GM23338 (cell line): ENCODE results near the gene MITF. TPM values are rescaled to one million over a fixed set of nuclear protein-coding genes. Genes with fewer than 3 reads are reported as not detected.

Experiments used
- ATAC-seq: fragments of 200-7000 bp; cut with Tn5 transposase; 3 replicates; pipeline ENCODE4 v1.9.1; 2020
- DNase-seq: peaks from one replicate; pipeline ENCODE4 v3.0.0-alpha.2; 2015; ENCODE audit warnings: low spot score
- H2AFZ ChIP-seq: fragments of 200-600 bp; sonication (generic); 2 replicates; pipeline ENCODE4 v1.8.0; 2016; ENCODE audit warnings: antibody characterized with exemption, mild to moderate bottlenecking, moderate library complexity
- H3F3A ChIP-seq: fragments of 200-600 bp; sonication (generic); replicated peaks from 2 replicates; pipeline ENCODE4 v1.8.0; 2017; ENCODE audit warnings: antibody characterized with exemption, mixed run types, low read depth
- H3K27ac ChIP-seq: fragments of 200-600 bp; sonication (generic); 2 replicates; pipeline ENCODE4 v1.6.1; 2016; ENCODE audit warnings: low read depth
- H3K27me3 ChIP-seq: fragments of 200-600 bp; sonication (generic); 2 replicates; pipeline ENCODE4 v1.8.0; 2016; ENCODE audit warnings: mild to moderate bottlenecking, mixed run types, moderate library complexity; ENCODE audit not compliant: insufficient read depth
- H3K36me3 ChIP-seq: fragments of 200-600 bp; sonication (generic); 2 replicates; pipeline ENCODE4 v1.8.0; 2016; ENCODE audit warnings: mild to moderate bottlenecking; ENCODE audit not compliant: insufficient read depth
- H3K4me1 ChIP-seq: fragments of 200-600 bp; sonication (generic); 2 replicates; pipeline ENCODE4 v1.8.0; 2016; ENCODE audit warnings: mild to moderate bottlenecking, moderate library complexity; ENCODE audit not compliant: insufficient read depth
- H3K4me2 ChIP-seq: fragments of 200-600 bp; sonication (generic); 2 replicates; pipeline ENCODE4 v1.7.1; 2017; ENCODE audit warnings: mixed run types
- H3K4me3 ChIP-seq: fragments of 200-600 bp; sonication (generic); 2 replicates; pipeline ENCODE4 v1.6.1; 2016; ENCODE audit warnings: mixed run types
- H3K79me2 ChIP-seq: fragments of 200-600 bp; sonication (generic); replicated peaks from 2 replicates; pipeline ENCODE4 v1.8.0; 2017; ENCODE audit warnings: mild to moderate bottlenecking; ENCODE audit not compliant: insufficient read depth
- H3K9me2 ChIP-seq: fragments of 200-600 bp; sonication (generic); 2 replicates; pipeline ENCODE4 v1.8.0; 2017; ENCODE audit not compliant: insufficient read depth
- H4K20me1 ChIP-seq: fragments of 200-600 bp; sonication (generic); replicated peaks from 2 replicates; pipeline ENCODE4 v1.8.0; 2017; ENCODE audit warnings: mild to moderate bottlenecking; ENCODE audit not compliant: insufficient read depth
- H3K27ac Mint-ChIP-seq: 2 replicates; pipeline ENCODE4 v1.8.0; 2020; ENCODE audit warnings: inconsistent platforms, mild to moderate bottlenecking, moderate library complexity, mixed read lengths
- H3K27me3 Mint-ChIP-seq: 3 replicates; pipeline ENCODE4 v1.8.0; 2022; ENCODE audit warnings: low read depth, mild to moderate bottlenecking, moderate library complexity, mixed read lengths, inconsistent platforms; ENCODE audit not compliant: insufficient read depth, poor library complexity
- H3K36me3 Mint-ChIP-seq: 3 replicates; pipeline ENCODE4 v1.8.0; 2021; ENCODE audit warnings: low read depth, mild to moderate bottlenecking, inconsistent platforms, moderate library complexity, mixed read lengths
- H3K4me1 Mint-ChIP-seq: 3 replicates; pipeline ENCODE4 v1.8.0; 2020; ENCODE audit warnings: mild to moderate bottlenecking, inconsistent platforms, mixed read lengths
- H3K4me3 Mint-ChIP-seq: 3 replicates; pipeline ENCODE4 v1.8.0; 2021; ENCODE audit warnings: moderate library complexity, mild to moderate bottlenecking, inconsistent platforms, mixed read lengths
- H3K9me3 Mint-ChIP-seq: 3 replicates; pipeline ENCODE4 v1.8.0; 2020; ENCODE audit warnings: moderate library complexity, mild to moderate bottlenecking, inconsistent platforms, mixed read lengths
- EZH2 ChIP-seq: fragments of 200-600 bp; sonication (generic); IDR thresholded peaks from one replicate; pipeline ENCODE4 v1.8.0; 2017; ENCODE audit warnings: antibody characterized with exemption, mild to moderate bottlenecking, low read depth; ENCODE audit not compliant: unreplicated experiment
- NANOG ChIP-seq: IDR thresholded peaks from 2 replicates; pipeline ENCODE4 v1.6.1; 2016; ENCODE audit warnings: antibody characterized with exemption, borderline replicate concordance
- polyA plus RNA-seq: library from polyadenylated mRNA; unstranded; fragments of >200 nt; fragmentation: Nextera tagmentation; extraction: Ambion mirVana; gene quantifications from 2 replicates; pipeline ENCODE4 v1.2.1, GENCODE V29; 2016
- total RNA-seq: library from RNA; depleted of rRNA; stranded (reverse); fragments of >200 nt; shearing (Covaris generic); gene quantifications from 2 replicates; pipeline ENCODE4 v1.2.3, GENCODE V29; 2014
- TF ChIP-seq, protein P1 (sequence below), 2 experiments: fragments of 200-600 bp in 1 of 2; sonication (generic) in 1 of 2; conservative IDR thresholded peaks; 2 replicates each; pipeline versions ENCODE4 v1.5.1 to v1.6.1; 2016 to 2017; ENCODE audit warnings: antibody characterized with exemption in 2 of 2, low read depth in 2 of 2, mild to moderate bottlenecking in 2 of 2, moderate library complexity in 1 of 2
- TF ChIP-seq, protein P2 (sequence below): IDR thresholded peaks from 2 replicates; pipeline ENCODE4 v1.6.1; 2016; ENCODE audit warnings: antibody characterized with exemption
- TF ChIP-seq, protein P3 (sequence below): fragments of 250-450 bp; sonication (Bioruptor Pico); IDR thresholded peaks from 2 replicates; pipeline ENCODE4 v1.5.0; 2020; ENCODE audit warnings: mild to moderate bottlenecking, moderate library complexity

MITF gene
- total and polyA plus RNA-seq, 2 experiments from 2014 or later: 1.9 to 2.4 TPM

DNA sequence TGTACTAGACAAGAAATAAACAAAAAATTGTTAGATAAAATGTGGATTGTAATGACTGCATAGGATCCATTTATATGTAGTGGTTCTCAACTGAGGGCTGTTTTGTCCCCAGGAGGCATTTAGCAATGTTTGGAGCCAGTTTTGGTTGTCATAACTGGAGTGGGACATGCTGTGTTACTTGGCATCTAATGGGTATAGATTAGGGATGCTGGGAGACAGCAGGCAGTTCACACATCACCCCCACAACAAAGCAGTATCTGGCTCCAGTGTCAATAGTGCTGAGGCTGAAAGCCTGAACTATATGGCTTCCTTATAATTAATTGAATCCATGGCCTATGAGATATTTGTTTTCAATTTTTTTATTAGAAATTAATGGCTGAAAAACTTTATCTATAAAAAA lies 188.3 kb downstream of the MITF start (continued):
- TF ChIP-seq, protein P1, sequence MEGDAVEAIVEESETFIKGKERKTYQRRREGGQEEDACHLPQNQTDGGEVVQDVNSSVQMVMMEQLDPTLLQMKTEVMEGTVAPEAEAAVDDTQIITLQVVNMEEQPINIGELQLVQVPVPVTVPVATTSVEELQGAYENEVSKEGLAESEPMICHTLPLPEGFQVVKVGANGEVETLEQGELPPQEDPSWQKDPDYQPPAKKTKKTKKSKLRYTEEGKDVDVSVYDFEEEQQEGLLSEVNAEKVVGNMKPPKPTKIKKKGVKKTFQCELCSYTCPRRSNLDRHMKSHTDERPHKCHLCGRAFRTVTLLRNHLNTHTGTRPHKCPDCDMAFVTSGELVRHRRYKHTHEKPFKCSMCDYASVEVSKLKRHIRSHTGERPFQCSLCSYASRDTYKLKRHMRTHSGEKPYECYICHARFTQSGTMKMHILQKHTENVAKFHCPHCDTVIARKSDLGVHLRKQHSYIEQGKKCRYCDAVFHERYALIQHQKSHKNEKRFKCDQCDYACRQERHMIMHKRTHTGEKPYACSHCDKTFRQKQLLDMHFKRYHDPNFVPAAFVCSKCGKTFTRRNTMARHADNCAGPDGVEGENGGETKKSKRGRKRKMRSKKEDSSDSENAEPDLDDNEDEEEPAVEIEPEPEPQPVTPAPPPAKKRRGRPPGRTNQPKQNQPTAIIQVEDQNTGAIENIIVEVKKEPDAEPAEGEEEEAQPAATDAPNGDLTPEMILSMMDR (conservative IDR thresholded peaks at IDR 0.05; ENCODE audit: low read depth in 2 of 2): no peak
- TF ChIP-seq EZH2 (no peak), NANOG (no peak)
- TF ChIP-seq, protein P2, sequence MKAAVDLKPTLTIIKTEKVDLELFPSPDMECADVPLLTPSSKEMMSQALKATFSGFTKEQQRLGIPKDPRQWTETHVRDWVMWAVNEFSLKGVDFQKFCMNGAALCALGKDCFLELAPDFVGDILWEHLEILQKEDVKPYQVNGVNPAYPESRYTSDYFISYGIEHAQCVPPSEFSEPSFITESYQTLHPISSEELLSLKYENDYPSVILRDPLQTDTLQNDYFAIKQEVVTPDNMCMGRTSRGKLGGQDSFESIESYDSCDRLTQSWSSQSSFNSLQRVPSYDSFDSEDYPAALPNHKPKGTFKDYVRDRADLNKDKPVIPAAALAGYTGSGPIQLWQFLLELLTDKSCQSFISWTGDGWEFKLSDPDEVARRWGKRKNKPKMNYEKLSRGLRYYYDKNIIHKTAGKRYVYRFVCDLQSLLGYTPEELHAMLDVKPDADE: no peak

DNA sequence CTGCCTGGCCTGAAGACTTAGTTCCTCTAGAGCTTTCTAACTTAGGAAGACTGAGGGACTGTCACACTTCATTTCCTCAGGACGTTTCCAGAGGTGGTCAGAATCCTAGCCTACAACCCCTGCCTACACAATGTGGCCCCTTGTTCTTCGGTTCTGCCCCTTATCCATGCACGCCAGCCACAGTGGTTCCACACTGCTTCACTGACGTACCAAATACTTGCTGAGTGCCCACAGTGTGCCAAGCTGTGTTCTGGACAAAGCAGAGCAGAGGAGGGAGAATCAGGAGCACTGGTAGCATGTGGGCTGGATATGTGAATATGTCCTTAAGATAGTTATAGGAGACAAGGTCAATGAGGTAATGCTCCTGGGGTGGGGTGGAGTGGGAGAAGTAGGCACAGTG lies 189.8 kb downstream of the MITF start:
- Mint-ChIP-seq H3K27ac (no peak overlapping the region), H3K4me1 (no peaks in the 10 kb centered on the region), H3K4me3 (no peak overlapping the region), H3K36me3 (no peaks in the 10 kb centered on the region), H3K9me3 (no peaks in the 10 kb centered on the region), H3K27me3 (peaks cover 2% of the 10 kb centered on the region)
- no peak for ATAC-seq
- Histone ChIP-seq H2AFZ (no peak overlapping the region), H3K4me1 (no peaks in the 10 kb centered on the region), H3K27ac (no peak overlapping the region), H3K4me3 (no peak overlapping the region), H3K79me2 (no peaks in the 10 kb centered on the region), H3F3A (no peaks in the 10 kb centered on the region), H3K9me2 (no peaks in the 10 kb centered on the region), H3K36me3 (no peaks in the 10 kb centered on the region), H4K20me1 (peaks cover 6% of the 10 kb centered on the region), H3K4me2 (no peak overlapping the region), H3K27me3 (no peaks in the 10 kb centered on the region)
- TF ChIP-seq, protein P3, sequence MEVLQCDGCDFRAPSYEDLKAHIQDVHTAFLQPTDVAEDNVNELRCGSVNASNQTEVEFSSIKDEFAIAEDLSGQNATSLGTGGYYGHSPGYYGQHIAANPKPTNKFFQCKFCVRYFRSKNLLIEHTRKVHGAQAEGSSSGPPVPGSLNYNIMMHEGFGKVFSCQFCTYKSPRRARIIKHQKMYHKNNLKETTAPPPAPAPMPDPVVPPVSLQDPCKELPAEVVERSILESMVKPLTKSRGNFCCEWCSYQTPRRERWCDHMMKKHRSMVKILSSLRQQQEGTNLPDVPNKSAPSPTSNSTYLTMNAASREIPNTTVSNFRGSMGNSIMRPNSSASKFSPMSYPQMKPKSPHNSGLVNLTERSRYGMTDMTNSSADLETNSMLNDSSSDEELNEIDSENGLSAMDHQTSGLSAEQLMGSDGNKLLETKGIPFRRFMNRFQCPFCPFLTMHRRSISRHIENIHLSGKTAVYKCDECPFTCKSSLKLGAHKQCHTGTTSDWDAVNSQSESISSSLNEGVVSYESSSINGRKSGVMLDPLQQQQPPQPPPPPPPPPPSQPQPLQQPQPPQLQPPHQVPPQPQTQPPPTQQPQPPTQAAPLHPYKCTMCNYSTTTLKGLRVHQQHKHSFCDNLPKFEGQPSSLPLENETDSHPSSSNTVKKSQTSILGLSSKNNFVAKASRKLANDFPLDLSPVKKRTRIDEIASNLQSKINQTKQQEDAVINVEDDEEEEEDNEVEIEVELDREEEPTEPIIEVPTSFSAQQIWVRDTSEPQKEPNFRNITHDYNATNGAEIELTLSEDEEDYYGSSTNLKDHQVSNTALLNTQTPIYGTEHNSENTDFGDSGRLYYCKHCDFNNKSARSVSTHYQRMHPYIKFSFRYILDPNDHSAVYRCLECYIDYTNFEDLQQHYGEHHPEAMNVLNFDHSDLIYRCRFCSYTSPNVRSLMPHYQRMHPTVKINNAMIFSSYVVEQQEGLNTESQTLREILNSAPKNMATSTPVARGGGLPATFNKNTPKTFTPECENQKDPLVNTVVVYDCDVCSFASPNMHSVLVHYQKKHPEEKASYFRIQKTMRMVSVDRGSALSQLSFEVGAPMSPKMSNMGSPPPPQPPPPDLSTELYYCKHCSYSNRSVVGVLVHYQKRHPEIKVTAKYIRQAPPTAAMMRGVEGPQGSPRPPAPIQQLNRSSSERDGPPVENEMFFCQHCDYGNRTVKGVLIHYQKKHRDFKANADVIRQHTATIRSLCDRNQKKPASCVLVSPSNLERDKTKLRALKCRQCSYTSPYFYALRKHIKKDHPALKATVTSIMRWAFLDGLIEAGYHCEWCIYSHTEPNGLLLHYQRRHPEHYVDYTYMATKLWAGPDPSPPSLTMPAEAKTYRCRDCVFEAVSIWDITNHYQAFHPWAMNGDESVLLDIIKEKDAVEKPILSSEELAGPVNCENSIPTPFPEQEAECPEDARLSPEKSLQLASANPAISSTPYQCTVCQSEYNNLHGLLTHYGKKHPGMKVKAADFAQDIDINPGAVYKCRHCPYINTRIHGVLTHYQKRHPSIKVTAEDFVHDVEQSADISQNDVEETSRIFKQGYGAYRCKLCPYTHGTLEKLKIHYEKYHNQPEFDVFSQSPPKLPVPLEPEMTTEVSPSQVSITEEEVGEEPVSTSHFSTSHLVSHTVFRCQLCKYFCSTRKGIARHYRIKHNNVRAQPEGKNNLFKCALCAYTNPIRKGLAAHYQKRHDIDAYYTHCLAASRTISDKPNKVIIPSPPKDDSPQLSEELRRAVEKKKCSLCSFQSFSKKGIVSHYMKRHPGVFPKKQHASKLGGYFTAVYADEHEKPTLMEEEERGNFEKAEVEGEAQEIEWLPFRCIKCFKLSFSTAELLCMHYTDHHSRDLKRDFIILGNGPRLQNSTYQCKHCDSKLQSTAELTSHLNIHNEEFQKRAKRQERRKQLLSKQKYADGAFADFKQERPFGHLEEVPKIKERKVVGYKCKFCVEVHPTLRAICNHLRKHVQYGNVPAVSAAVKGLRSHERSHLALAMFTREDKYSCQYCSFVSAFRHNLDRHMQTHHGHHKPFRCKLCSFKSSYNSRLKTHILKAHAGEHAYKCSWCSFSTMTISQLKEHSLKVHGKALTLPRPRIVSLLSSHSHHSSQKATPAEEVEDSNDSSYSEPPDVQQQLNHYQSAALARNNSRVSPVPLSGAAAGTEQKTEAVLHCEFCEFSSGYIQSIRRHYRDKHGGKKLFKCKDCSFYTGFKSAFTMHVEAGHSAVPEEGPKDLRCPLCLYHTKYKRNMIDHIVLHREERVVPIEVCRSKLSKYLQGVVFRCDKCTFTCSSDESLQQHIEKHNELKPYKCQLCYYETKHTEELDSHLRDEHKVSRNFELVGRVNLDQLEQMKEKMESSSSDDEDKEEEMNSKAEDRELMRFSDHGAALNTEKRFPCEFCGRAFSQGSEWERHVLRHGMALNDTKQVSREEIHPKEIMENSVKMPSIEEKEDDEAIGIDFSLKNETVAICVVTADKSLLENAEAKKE (CRISPR knock-in tag): no peak
- DNase-seq: no peak
